UCSD-AML1 (cell line): ENCODE results near the gene CCDC60.

Experiments used
- DNase-seq: peaks from one replicate; lab custom pipeline; 2025; ENCODE audit not compliant: unreplicated experiment; lab: John Stamatoyannopoulos, UW

Gene CCDC60

GRCh38 chr12:119432949-119433348 lies 98.4 kb downstream of the CCDC60 start:
- no peak for DNase-seq

- DNase-seq, result no peak
Observed at GRCh38 chr12:119440803-119441360, 106.4 kb downstream of the CCDC60 start.

- DNase-seq, result peak; percentile 52
Observed at GRCh38 chr12:119444462-119445044, 110.0 kb downstream of the CCDC60 start.

GRCh38 chr12:119446459-119446858 lies 111.9 kb downstream of the CCDC60 start:
- no peak for DNase-seq

- DNase-seq, result no peak
Observed at GRCh38 chr12:119447126-119447525, 112.6 kb downstream of the CCDC60 start.

- DNase-seq, result no peak
Observed at GRCh38 chr12:119447618-119448017, 113.1 kb downstream of the CCDC60 start.

- no peak for DNase-seq
Observed at GRCh38 chr12:119448611-119449131, 114.1 kb downstream of the CCDC60 start.

GRCh38 chr12:119450771-119451170 lies 116.2 kb downstream of the CCDC60 start:
- no peak for DNase-seq

- DNase-seq, result no peak
Observed at GRCh38 chr12:119456824-119457223, 122.3 kb downstream of the CCDC60 start.

GRCh38 chr12:119457271-119457670 lies 122.7 kb downstream of the CCDC60 start:
- no peak for DNase-seq

- no peak for DNase-seq
Observed at GRCh38 chr12:119459481-119459880, 125.0 kb downstream of the CCDC60 start.

GRCh38 chr12:119460876-119461275 lies 126.3 kb downstream of the CCDC60 start:
- no peak for DNase-seq

GRCh38 chr12:119461636-119462214 lies 127.2 kb downstream of the CCDC60 start:
- DNase-seq, result no peak

- DNase-seq, result no peak
Observed at GRCh38 chr12:119463211-119463926, 128.8 kb downstream of the CCDC60 start.

GRCh38 chr12:119468296-119468695 lies 133.8 kb downstream of the CCDC60 start:
- no peak for DNase-seq

- no peak for DNase-seq
Observed at GRCh38 chr12:119475650-119476049, 141.1 kb downstream of the CCDC60 start.

GRCh38 chr12:119476951-119477350 lies 142.4 kb downstream of the CCDC60 start:
- no peak for DNase-seq

- no peak for DNase-seq
Observed at GRCh38 chr12:119479121-119479561, 144.6 kb downstream of the CCDC60 start.

GRCh38 chr12:119480551-119480950 lies 146.0 kb downstream of the CCDC60 start:
- no peak for DNase-seq

- no peak for DNase-seq
Observed at GRCh38 chr12:119486599-119487154, 152.1 kb downstream of the CCDC60 start.

- no peak for DNase-seq
Observed at GRCh38 chr12:119491814-119492213, 157.3 kb downstream of the CCDC60 start.
